Ramos (cell line): ENCODE results near the gene CUX1.

ENCODE experiments used
- in situ Hi-C: fragments of 300-500 bp; cut with MboI; formaldehyde crosslinking; loops from one replicate; pipeline ENCODE4 v1.14.3; 2022; ENCODE audit warnings: low sequenced_read_pairs; ENCODE audit not compliant: unreplicated experiment

Gene CUX1

DNA sequence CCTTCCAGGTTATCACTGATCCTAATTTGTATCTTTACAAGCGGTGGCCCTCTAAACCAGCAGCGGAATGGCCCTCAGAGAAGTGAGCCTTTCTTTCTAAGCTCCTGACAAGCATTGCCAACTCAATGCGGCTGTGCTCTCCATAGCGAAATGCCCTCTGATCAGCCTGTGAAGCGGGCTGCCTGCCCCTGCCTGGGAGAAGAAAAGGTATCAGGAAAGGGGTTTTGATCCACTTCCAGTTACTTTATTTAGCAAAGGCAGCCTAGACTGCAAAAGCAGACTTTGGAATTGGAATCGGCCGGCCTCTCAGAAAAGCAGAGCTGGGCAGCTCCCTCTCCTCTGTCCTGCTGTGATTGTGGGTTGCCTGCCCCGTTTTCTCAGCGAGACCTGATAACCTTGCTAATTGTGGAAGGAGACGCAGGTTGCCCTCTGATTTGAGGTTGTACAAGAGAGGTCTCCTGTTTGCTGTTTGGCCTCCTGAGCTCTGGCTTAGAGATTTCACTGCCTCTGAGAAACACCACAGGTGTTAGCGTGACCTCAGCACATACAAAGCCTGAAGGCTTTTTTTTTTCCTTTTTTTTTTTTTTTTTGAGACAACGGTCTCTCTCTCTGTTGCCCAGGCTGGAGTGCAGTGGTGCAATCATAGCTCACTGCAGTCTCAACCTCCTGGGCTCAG, 415.3 kb downstream of the CUX1 start:
- in situ Hi-C loops = no loop called here

DNA sequence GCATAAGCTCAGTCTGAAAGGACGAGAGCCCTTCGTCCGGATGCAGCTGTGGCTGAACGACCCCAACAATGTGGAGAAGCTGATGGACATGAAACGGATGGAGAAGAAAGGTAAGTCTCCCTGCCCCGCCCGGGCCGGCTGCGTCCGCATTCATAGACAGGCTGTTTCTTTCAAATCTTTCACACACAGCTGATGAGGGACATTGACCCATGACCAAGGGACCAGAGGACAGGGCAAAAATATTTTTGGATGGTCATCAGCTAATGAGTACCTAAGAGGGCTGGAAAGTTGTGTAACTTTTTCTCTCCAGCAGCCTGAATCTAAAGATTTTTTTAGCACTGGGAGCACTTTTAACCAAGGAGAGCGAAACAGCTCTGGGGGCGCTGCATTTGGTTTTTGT, 416.7 kb downstream of the CUX1 start:
- in situ Hi-C loops = no loop called here

DNA sequence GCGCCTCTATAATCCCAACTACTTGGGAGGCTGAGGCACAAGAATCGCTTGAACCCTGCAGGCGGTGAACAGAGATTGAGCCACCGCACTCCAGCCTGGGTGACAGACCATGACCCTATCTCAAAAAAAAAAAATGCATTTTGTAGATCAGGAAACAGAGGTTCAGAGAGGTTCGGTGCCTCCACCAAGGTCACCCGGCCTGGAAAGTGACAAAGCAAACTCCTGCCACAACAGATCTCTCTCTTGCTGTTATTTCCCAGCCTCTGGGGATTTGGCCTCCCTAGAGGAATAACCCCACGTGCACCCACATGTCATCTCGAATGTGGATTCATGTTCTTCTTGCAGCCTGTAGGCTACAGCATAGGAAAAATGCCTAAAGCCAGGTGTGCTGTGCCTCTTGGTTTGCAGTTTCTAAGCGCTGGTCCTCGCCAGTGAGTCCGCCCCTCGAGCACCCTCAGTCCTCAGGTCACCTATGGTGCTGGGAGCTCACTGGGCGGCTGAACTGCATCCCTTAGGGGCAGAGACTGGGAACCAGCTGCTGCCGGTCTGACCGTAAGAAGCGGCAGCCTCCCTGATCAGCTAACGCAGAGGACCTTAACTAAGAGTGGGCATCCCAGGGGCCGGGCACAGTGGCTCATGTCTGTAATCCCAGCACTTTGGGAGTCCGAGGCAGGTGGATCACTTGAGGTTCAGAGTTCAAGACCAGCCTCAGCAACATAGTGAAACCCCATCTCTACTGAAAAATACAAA, 417.6 kb downstream of the CUX1 start:
- in situ Hi-C loops = no loop called here

DNA sequence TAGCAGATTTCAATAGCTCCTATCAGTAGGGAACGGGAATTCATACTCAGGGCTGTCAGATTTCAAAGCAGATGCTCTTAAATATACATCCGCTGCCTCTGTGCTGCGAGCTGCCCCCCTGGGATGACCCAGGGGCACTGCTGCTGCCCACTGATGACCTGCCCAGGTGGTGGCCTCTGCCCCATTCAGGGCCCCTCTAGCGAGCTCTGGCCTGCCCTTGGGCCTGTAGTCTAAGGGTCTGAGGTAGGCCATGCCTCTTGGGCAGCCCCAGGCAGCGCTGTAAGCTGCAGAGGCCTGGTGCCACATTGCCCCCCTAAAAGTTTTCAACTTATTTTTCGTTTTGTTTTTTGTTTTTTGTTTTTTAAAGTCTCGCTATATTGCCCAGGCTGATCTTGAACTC, 418.7 kb downstream of the CUX1 start:
- in situ Hi-C loops = no loop called here

DNA sequence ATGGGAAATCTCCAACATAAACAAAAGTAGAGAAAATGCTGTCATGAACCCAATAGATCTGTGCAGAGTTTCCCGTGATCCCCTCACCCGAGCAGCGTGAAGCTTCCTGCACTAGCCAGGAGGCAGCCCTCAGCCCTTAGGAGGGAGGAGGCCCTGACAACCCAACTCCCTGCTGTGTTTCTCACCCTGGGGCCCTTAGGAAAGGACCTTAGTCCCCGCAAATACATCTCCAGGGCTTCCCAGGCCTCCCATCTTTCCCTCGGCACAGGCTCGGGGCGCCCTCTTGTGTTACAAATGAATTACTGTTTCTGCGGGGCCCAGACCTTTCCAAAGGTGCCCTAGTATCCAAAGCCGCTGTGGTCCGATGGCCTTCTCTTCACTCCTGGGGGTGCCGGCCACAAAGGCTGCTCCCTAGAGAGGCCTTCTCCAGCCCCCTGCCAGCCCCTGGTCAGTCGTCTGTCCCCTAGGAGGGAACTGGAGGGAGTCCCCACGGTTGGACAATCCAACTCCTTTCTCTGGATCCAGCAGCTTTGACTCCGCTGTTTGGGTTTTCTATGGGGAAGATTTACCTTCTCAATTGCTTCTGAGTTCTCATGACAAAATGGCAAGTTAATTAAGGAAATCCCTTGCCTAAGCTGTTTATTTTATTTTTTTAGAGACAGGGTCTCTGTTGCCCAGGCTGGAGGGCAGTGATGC, 419.3 kb downstream of the CUX1 start:
- in situ Hi-C loops = no loop called here

DNA sequence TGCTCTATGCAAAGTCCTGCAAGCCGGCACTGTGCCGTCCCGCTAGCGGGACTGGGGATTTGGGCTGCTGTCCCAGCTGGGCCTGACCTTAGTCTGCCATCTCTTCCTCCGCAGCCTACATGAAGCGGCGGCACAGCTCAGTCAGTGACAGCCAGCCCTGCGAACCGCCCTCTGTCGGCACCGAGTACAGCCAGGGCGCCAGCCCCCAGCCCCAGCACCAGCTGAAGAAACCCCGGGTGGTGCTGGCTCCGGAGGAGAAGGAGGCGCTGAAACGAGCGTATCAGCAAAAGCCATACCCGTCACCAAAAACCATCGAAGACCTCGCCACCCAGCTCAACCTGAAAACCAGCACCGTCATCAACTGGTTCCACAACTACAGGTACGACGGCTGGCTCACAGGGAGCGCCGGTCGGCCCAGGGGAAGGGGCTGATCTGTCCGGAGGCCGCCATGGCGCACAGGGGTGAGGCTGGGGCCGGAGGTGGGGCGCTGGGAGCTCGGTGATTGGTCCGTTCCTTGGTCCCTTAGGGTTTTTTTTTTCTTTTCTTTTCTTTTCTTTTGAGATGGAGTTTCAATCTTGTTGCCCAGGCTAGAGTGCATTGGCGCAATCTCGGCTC, 421.9 kb downstream of the CUX1 start:
- in situ Hi-C loops = no loop called here

DNA sequence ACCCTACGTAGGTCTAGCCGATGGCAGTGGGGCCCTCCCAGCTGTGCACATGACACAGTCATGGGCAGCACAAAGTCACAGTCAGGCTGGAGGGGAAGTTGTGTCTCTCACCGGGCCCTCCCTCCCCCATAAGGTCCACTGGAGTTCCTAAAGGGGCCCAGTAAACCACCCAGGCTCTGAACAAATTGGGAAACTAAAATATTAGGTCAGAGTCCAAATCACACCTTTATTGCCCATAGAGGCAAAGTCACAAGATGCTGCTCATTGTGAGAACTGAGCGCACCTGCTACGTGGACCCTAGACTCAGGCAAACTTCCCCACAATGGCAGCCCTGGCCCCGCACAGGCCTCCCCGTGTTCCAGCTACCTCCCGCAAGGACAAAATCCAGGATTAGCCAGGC, 424.0 kb downstream of the CUX1 start:
- in situ Hi-C loops = no loop called here

DNA sequence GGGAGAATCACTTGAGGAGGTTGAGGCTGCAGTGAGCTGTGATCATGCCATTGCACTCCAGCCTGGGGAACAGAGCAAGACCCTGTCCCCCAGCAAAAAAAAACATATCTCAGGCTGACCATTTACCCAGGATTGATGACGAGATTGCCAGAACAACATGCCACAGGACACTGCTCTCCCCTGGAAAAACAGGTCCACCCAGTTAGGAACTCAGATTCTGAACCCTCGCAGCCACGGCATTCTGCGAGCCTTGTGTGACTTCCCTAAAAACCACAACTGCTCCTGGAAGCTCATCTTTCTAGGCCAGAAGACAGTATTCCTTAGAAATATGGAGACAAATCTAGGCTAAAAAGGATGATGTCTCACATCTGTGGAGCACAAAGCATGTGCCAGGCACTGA, 427.2 kb downstream of the CUX1 start:
- in situ Hi-C loops = no loop called here

DNA sequence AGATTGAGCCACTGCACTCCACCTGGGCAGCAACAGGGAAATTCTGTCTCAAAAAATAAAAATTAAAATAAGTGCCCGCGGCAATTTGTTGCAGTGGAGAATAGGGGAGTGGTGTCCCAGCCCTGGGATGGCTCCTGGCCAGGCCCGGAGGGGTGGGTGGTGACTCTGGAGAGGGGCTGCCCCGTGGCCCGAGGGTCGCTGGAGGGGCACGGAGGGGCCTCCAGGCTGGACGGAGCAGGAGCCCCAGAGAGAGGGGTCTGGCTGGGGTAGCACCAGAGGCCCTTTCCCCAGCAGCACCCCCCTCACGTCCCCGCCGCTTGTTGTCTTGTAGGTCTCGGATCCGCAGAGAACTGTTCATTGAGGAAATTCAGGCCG, 430.6 kb downstream of the CUX1 start:
- in situ Hi-C loops = no loop called here

DNA sequence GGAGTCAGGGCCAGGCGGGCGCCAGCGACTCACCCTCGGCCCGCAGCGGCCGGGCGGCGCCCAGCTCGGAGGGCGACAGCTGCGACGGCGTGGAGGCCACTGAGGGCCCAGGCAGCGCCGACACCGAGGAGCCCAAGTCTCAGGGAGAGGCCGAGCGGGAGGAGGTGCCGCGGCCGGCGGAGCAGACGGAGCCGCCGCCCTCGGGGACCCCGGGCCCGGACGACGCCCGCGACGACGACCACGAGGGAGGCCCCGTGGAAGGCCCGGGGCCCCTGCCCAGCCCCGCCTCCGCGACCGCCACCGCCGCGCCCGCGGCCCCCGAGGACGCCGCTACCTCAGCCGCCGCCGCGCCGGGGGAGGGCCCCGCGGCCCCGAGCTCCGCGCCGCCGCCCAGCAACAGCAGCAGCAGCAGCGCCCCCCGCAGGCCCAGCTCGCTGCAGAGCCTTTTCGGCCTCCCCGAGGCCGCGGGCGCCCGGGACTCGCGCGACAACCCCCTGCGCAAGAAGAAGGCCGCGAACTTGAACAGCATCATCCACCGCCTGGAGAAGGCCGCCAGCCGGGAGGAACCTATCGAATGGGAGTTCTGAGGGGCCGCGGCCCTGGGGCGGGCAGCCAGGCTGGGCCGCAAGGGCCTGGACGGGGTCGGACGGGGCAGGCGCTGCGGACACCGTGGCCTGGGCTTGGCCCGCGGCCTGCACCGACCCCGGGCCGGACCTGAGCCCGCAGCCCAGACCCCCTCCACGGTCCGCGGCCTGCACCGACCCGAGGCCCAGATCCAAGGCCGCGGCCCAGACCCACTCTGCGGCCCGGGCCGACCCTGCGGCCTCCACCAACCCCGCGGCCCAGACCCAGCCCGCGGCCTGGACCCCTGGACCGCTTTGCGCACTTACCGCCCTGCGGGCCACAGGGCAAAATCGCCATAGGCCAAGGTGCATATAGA, 431.3 kb downstream of the CUX1 start:
- in situ Hi-C loops = no loop called here

DNA sequence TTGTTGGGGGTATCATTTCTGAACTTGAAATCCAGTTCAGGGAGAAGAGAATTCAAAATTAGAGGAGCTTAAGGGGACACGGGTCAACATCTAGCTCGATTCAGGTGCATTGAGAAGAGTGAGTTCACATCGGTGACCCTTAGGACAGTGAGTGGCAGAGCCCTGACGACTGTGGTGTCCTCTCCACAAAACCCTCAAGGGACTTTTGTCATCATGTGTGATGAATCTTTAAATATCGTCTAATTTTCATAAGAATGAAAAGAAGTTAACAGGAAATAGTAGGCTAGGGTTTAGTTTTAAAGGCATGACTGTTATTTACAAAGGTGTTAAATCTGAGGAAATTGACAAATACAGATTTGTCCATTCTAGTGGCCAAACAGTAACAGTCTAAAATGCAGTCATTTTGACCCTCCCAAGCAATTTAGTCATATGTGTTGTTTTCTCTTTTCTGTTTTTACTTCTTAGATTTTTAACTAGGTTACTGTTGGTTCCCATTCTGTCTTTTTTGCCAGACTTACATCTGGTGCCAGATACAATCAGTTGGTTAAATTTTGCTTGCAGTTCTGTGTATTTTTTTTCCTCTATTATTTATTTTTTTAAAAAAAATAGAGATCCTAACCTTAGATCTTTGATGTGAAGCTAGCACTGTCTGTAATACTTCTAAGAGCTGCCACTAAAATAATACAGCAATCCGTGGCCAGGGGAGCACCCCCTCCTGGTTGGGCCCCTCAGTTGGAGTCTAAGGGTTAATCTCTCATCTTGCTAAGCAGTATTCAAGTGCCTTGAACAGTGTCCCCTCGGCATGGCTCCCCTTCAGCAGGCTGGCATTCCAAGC, 434.3 kb downstream of the CUX1 start:
- in situ Hi-C loops = no loop called here

DNA sequence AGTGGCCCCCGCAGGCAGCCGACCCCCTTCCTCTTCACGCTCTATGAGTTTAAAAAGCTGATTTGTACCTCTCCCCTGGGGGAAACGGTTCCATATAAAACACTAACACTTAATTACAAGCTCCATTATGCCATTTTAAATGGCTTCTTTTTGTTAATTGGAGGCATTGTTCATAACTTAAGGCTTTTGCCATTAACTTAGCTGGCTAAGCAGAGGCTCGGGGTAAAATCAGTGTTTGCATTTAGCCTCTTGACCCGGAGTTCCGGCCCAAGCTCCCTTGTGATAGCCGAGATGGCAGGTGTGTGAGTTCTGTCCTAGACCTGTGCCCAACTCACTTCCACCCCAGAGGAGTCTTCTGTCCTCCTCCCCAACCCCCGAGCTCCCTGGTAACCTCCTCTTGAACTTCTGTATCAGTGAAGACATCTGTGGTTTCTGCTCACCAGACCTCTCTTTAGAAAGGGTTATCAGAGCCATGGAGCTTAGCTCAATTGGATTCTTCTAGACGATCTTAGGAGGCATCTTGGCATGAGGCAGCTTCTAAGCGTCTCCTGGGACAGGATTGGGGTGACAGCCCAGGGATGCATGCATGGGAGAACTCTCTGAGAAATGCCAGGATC, 435.0 kb downstream of the CUX1 start:
- in situ Hi-C loops = no loop called here

DNA sequence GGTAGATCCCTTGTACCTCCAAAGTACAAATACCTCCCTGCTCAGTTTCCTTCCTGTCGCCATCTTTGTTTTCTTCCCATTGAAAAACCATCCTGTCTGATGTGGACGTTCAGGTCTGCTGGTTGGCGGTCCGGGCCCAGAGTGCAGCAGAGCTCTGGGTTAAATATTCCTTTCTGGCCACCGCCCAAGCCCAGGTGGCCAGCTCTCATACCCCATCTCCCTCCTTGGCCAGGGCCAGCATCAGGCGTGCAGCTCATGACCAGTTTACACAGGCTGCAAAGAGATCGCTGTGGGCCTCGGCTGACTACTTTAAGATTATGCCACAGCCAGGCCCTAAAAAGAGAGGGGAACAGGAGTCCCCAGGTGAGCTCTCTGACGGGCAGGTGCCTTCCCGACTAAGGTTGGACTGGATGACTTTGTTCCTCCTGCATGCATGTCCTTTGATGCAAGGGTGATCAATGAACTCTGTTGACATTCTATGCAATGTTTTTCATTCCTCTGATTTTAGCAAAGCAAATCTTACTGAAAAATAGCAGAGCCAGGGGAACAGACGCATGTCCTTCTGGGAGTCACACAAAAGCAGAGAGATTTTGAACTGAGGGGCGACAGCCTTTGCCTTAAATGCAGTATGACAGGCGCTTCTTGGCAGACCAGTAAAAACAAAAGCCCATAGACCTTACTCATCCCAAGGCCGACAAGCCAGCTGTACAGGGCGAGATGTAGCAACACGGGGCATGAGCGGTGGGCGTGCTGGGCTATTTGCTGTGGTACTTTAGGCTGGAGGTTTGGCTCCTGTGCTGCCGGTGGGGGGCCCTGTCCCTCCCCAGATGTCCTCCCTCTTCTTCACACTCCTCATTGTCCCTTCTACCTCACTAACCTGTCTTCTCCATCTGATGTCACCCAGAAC, 435.9 kb downstream of the CUX1 start:
- in situ Hi-C loops = no loop called here

DNA sequence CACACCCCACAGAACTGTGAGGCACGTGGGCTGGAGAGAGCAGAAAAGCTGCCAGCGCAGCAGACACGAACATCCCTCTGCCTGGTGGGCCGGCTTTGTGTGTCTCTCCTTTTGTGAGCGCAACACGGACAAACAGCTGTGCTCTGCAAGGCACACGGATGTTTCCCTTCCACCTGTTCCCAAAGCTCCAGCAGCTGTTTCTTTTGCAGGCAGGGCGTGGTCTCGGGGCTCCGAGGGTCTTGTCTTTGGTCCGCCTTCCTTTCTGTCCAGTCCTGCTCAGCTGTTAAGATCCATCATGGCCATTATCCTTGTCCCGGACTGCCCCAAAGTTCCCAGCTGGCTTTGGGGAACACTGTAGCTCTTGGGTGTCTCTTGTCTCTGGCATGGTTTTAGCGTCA, 436.5 kb downstream of the CUX1 start:
- in situ Hi-C loops = no loop called here

DNA sequence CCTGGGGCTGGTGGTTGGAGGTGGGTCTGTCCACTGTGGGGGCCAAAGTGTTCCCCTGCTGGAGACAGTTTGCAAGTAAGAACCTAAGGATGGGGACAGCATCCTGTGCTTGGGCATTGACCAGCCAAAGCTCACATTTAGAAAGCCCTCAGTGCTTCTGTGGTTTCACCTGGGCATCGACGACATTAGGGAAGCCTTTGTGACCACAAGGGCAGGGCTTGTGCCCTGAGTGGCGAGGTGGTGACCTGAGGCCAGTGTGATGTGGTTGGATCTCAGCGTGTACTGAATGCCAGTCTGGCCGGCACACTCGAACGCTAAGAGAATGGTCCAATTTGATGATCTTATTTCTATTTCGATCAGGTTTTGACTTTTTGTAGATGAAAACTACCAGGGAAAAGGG, 437.1 kb downstream of the CUX1 start:
- in situ Hi-C loops = no loop called here

DNA sequence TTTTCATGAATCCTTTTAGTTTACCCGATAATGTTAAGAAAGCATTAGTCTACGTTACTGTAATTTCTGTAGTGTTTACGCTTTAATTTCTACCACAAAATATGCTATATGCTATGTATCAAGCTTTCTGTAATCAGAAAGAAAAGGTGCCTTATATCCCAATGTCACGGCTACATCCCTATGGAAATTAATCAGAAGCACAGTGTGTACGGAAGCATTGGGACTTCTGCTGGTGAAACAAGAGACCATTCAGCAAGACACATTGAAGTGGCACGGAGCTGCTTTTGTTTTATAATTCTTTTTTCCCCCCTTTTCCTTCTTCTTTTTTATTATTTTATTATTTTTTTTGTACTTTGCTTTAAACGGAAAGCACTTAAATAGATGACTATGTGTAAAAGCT, 438.1 kb downstream of the CUX1 start:
- in situ Hi-C loops = no loop called here

DNA sequence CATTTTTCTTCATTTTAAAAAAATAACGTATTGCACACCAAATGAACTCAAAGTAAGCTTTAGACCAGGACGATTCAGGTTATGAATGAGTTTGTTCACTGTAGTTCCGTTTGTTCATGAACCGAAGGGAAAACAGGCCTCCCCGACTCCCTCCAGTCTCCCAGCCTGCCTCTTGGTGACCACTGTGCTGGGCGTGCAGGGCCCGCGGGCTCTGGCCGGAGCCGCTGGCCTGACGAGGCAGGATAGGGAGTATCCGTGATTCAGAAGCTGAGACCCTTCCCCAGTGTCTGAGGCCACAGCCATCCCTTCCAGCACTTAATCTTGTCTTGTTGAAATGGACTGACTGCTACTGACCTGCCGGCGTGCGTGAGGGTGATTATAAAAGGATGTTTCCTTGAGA, 438.5 kb downstream of the CUX1 start:
- in situ Hi-C loops = no loop called here
